ENCODE results near the gene CYCS.

- TF ChIP-seq CTCF (IDR thresholded peaks at IDR 0.05 in 2 of 3, conservative IDR thresholded peaks at IDR 0.05 in 1 of 3; ENCODE audit: control insufficient read depth in 2 of 3, extremely low read depth in 1 of 3, insufficient read depth in 1 of 3, low read depth in 3 of 3, low read length in 3 of 3) (no peak), SP1 (IDR thresholded peaks at IDR 0.05; ENCODE audit: low read depth, low read length) (no peak), BMI1 (IDR thresholded peaks at IDR 0.05; ENCODE audit: borderline replicate concordance) (no peak), RB1 (IDR thresholded peaks at IDR 0.05; ENCODE audit: borderline replicate concordance) (no peak), CBX3 (IDR thresholded peaks at IDR 0.05; ENCODE audit: borderline replicate concordance, low read depth) (no peak), YBX1 (IDR thresholded peaks at IDR 0.05) (no peak), NFIC (IDR thresholded peaks at IDR 0.05; ENCODE audit: low read depth, low read length) (no peak), NFYB (IDR thresholded peaks at IDR 0.05; ENCODE audit: insufficient read depth, low read depth, low read length) (no peak), CHD4 (IDR thresholded peaks at IDR 0.05) (no peak)
- TF ChIP-seq, protein P1, sequence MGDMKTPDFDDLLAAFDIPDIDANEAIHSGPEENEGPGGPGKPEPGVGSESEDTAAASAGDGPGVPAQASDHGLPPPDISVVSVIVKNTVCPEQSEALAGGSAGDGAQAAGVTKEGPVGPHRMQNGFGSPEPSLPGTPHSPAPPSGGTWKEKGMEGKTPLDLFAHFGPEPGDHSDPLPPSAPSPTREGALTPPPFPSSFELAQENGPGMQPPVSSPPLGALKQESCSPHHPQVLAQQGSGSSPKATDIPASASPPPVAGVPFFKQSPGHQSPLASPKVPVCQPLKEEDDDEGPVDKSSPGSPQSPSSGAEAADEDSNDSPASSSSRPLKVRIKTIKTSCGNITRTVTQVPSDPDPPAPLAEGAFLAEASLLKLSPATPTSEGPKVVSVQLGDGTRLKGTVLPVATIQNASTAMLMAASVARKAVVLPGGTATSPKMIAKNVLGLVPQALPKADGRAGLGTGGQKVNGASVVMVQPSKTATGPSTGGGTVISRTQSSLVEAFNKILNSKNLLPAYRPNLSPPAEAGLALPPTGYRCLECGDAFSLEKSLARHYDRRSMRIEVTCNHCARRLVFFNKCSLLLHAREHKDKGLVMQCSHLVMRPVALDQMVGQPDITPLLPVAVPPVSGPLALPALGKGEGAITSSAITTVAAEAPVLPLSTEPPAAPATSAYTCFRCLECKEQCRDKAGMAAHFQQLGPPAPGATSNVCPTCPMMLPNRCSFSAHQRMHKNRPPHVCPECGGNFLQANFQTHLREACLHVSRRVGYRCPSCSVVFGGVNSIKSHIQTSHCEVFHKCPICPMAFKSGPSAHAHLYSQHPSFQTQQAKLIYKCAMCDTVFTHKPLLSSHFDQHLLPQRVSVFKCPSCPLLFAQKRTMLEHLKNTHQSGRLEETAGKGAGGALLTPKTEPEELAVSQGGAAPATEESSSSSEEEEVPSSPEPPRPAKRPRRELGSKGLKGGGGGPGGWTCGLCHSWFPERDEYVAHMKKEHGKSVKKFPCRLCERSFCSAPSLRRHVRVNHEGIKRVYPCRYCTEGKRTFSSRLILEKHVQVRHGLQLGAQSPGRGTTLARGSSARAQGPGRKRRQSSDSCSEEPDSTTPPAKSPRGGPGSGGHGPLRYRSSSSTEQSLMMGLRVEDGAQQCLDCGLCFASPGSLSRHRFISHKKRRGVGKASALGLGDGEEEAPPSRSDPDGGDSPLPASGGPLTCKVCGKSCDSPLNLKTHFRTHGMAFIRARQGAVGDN (IDR thresholded peaks at IDR 0.05): no peak
Observed at GRCh38 chr7:25122373-25122772, 2.7 kb downstream of the CYCS start.
